Activated T-helper 2 cell treated with anti-CD3 and anti-CD28 coated beads, Interferon-gamma antibody, Interleukin-2, Interleukin-4, amounts not matched to agents 10 μg/mL and 5 μg/mL and 100 μg/mL, durations not matched to agents 14 hours and 24 hours and 36 hours (primary cell): Measurements from ENCODE around the gene ADPRHL1. TPM values are rescaled to one million over a fixed set of nuclear protein-coding genes. Genes with fewer than 3 reads are reported as not detected.
"Not testable (repeated sequence)": the region's sequence is repeated elsewhere in the genome, so short reads cannot be mapped to it uniquely, and the experiment has no call there.

Experiments used
- DNase-seq: peaks from one replicate; pipeline ENCODE4 v3.0.0; 2021; ENCODE audit warnings: low spot score
- H3K27ac Mint-ChIP-seq: one replicate; pipeline ENCODE4 v1.8.0; 2021; ENCODE audit warnings: mixed read lengths
- H3K27me3 Mint-ChIP-seq: one replicate; pipeline ENCODE4 v1.8.0; 2021; ENCODE audit warnings: low read depth, mixed read lengths
- H3K36me3 Mint-ChIP-seq: one replicate; pipeline ENCODE4 v1.8.0; 2021; ENCODE audit warnings: low read depth, mixed read lengths
- H3K4me1 Mint-ChIP-seq: one replicate; pipeline ENCODE4 v1.8.0; 2021; ENCODE audit warnings: low read depth, mixed read lengths
- H3K4me3 Mint-ChIP-seq: one replicate; pipeline ENCODE4 v1.8.0; 2021; ENCODE audit warnings: low read depth, mild to moderate bottlenecking, moderate library complexity, mixed read lengths
- H3K9me3 Mint-ChIP-seq: one replicate; pipeline ENCODE4 v1.8.0; 2021; ENCODE audit warnings: mixed read lengths
- intact Hi-C: fragments of 100-400 bp; cut with micrococcal nuclease; formaldehyde crosslinking; loops from one replicate; pipeline ENCODE4 v1.15.1; 2023
- total RNA-seq: library from RNA; stranded (reverse); gene quantifications from 2 replicates; pipeline ENCODE4 v1.2.3, GENCODE V29; 2022

The ADPRHL1 gene
- total RNA-seq, 1 donor from 2014 or later, result 0.64 TPM

DNA sequence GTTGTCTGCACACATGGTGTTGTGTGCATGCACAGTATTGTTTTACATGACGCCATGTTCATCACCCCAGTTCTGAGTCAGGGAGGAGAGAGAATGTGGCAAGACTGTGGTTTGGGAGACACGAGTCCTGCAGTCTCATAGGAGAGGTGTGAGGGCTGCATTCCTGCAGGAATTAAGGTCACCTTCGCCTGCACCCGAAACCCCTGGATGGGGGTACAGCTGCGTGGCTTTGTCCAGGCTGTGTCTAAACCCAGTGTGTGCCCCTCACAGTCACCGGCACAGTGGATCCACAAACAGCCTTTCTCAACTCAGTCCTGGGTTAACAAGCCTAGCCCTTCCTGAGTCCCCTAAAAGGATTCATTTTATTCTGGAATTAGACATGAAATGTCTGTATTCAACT is 5.7 kb downstream of the ADPRHL1 start:
- no peaks in the 10 kb centered on the region for H3K9me3 Mint-ChIP-seq
- no peaks in the 10 kb centered on the region for H3K27me3 Mint-ChIP-seq
- no peak overlapping the region for H3K4me3 Mint-ChIP-seq
- DNase-seq, result no peak
- H3K27ac Mint-ChIP-seq, result no peak overlapping the region
- no peaks in the 10 kb centered on the region for H3K4me1 Mint-ChIP-seq
- intact Hi-C loops, result no loop called here
- H3K36me3 Mint-ChIP-seq, result no peaks in the 10 kb centered on the region

DNA sequence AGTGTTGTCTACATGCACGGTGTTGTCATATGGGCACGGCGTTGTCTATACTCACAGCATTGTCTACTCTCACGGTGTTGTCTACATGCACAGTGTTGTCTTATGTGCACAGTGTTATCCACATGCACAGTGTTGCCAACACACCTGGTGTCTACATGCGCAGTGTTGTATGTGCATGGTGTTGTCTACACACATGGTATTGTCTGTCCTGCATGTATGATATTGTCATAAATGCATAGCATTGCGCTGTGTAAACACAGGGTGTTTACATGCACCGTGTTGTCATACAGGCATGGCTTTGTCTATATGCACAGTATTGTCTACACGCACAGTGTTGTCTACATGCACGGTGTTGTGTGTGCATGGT is 6.8 kb downstream of the ADPRHL1 start:
- no peak for DNase-seq
- no peaks in the 10 kb centered on the region for H3K36me3 Mint-ChIP-seq
- H3K4me3 Mint-ChIP-seq, result no peak overlapping the region
- no peaks in the 10 kb centered on the region for H3K9me3 Mint-ChIP-seq
- no peak overlapping the region for H3K27ac Mint-ChIP-seq
- no peaks in the 10 kb centered on the region for H3K4me1 Mint-ChIP-seq
- no peaks in the 10 kb centered on the region for H3K27me3 Mint-ChIP-seq
- intact Hi-C loops, result no loop called here

DNA sequence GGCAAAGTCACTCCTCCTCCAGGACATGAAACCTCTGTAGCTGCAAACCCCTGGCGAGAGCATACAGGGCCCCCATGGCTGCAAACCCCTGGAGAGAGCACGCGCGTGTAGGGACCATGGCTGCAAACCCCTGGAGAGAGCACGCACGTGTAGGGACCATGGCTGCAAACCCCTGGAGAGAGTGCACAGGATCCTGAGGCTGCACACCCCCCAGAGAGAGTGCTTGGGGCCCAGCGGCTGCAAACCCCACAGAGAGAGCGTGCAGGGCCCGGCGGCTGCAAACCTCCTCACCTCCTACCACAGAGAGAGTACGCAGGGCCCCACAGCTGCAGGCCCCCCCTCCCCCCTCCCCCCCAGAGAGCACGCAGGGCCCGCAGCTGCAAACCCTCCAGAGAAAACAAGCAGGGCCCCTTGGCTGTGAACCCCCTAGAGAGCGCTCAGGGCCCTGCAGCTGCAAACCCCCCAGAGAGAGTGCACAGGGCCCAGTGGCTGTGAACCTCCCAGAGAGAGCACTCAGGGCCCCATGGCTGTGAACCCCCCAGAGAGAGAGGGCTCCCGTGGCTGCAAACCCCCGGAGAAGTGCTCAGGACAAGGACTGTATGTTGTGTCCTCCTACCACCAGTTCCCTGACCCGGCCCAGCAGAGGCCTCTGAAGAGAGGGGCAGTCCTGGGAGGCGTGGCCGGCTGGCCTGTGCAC is 7.3 kb downstream of the ADPRHL1 start:
- Mint-ChIP-seq H3K27ac (no peak overlapping the region), H3K9me3 (no peaks in the 10 kb centered on the region), H3K36me3 (no peaks in the 10 kb centered on the region), H3K4me3 (no peak overlapping the region), H3K4me1 (no peaks in the 10 kb centered on the region), H3K27me3 (no peaks in the 10 kb centered on the region)
- intact Hi-C loops, result no loop called here
- no peak for DNase-seq

DNA sequence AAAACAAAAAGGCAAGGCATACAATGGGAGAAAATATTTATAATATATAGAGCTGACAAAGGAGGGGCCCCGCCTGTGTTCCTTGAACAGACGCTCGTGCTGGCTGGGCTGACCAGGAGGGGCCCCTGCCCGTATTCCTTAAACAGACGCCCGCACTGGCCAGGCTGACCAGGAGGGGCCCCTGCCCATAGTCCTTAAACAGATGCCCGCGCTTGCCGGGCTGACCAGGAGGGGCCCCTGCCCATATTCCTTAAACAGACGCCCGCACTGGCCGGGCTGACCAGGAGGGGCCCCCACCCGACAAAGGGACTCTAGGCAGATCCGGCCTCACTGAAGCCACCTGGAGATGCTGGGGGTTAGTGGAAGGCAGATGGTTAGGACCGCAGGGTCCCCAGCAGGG is 9.3 kb downstream of the ADPRHL1 start:
- no peak for DNase-seq
- no peaks in the 10 kb centered on the region for H3K9me3 Mint-ChIP-seq
- H3K27ac Mint-ChIP-seq, result no peak overlapping the region
- H3K4me3 Mint-ChIP-seq, result no peak overlapping the region
- no peaks in the 10 kb centered on the region for H3K36me3 Mint-ChIP-seq
- intact Hi-C loops, result no loop called here
- no peaks in the 10 kb centered on the region for H3K27me3 Mint-ChIP-seq
- H3K4me1 Mint-ChIP-seq, result no peaks in the 10 kb centered on the region

DNA sequence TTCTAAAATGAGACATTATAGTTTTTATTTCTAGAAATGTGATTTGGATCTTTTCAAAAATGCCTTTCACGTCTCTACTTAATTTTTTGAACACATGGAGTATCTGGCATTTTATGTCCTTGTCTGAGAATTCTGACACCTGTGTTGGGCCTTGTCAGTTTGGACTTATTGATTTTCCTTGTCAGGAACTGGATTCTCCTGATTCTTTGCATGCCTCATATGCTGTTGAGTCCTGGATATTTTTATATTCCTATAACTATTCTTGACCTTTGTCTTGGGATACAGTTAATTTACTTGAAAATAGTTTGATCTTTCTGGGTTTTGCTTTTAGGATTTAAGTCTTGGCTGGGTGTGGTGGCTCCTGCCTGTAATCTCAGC is 10.3 kb downstream of the ADPRHL1 start:
- intact Hi-C loops, result no loop called here
- Mint-ChIP-seq H3K9me3 (no peaks in the 10 kb centered on the region), H3K27ac (no peak overlapping the region), H3K36me3 (no peaks in the 10 kb centered on the region), H3K4me3 (no peak overlapping the region), H3K4me1 (no peaks in the 10 kb centered on the region), H3K27me3 (no peaks in the 10 kb centered on the region)
- DNase-seq, result no peak

DNA sequence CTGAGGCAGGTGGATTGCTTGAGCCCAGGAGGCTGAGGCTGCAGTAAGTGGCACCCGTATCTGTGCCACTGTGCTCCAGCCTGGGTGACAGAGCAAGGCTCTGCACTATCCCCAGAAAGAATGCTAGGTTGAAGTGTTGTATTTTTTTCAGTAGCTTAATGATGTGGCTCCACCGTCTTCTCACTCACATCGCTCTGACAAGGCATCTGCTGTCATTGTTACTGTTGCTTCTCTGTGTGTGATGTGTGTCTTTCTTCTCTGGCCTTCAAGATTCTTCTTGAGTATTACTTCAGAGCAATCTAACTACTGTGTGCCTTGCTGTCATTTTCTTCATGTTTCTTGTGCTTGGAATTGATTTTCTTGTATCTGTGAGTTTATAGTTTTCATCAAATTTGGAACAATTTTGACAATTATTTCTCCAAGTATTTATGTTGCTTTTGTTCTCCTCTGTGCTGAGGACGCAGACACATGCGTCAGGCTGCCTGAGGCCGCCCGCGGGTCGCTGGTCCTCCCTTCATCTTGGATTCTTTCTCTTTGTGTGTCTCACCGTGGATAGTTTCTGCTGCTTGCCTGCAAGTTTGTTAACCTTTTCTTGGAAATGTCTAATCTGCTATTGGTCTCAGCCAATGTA is 10.8 kb downstream of the ADPRHL1 start:
- no peak overlapping the region for H3K27ac Mint-ChIP-seq
- no peaks in the 10 kb centered on the region for H3K9me3 Mint-ChIP-seq
- no peak for DNase-seq
- no peaks in the 10 kb centered on the region for H3K27me3 Mint-ChIP-seq
- intact Hi-C loops, result no loop called here
- H3K36me3 Mint-ChIP-seq, result no peaks in the 10 kb centered on the region
- no peak overlapping the region for H3K4me3 Mint-ChIP-seq
- H3K4me1 Mint-ChIP-seq, result no peaks in the 10 kb centered on the region

DNA sequence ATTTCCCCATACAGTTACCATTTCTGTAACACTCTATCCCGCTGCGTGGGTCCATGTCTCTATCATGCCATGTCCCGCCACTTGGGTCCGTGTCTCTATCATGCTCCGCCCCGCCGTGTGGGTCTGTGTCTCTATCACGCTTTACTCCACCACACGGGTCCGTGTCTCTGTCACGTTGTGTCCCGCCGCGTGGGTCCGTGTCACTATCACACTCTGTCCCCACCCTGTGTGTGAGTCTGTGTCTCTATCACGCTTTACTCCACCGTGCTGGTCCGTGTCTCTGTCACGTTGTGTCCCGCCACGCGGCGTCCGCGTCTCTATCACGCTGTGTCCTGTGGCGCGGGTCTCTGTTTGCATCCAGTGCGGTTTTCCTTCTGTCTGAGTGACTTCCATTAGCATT is 11.6 kb downstream of the ADPRHL1 start:
- intact Hi-C loops, result no loop called here
- Mint-ChIP-seq H3K27ac (no peak overlapping the region), H3K4me1 (no peaks in the 10 kb centered on the region), H3K36me3 (no peaks in the 10 kb centered on the region), H3K4me3 (no peak overlapping the region), H3K9me3 (no peaks in the 10 kb centered on the region), H3K27me3 (no peaks in the 10 kb centered on the region)
- DNase-seq, result no peak

DNA sequence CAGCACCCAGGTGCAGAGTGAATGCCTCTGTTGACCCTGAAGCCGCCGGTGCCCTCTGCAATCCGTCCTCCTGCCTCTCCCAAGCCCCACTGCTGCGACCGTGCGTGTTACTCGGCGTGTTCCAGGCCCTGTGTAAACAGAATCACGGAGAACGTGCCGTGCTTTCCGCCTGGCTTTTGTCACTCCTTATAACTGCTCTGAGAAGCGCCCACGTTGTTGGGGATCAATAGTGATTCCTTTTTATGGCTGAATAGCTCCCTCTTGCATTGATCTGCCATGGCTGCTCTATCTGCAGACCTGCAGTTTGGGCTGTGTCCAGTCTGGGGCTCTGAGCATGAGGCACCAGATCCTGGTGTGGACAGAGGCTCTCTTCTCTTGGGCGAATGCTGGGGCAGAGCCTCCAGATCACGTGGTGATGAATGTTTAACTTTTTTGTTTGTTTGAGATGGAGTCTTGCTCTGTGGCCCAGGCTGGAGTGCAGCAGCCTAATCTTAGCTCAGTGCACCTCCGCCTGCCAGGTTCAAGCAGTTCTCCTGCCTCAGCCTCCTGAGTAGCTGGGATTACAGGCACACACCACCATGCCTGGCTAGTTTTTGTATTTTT is 15.8 kb downstream of the ADPRHL1 start:
- intact Hi-C loops, result no loop called here

DNA sequence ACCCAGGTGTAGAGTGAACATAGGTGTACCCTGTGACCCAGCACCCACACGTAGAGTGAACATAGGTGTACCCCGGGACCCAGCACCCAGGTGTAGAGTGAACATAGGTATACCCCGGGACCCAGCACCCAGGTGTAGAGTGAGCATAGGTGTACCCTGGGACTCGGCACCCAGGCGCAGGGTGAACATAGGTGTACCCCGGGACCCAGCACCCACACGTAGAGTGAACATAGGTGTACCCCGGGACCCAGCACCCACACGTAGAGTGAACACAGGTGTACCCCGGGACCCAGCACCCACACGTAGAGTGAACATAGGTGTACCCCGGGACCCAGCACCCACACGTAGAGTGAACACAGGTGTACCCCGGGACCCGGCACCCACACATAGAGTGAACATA is 16.4 kb downstream of the ADPRHL1 start:
- H3K4me3 Mint-ChIP-seq, intact Hi-C loops, H3K9me3 Mint-ChIP-seq, H3K27me3 Mint-ChIP-seq, DNase-seq, H3K36me3 Mint-ChIP-seq, H3K27ac Mint-ChIP-seq, H3K4me1 Mint-ChIP-seq: not testable (repeated sequence)

More for the DNA sequence above, 15.8 kb downstream of the ADPRHL1 start:
- no peaks in the 10 kb centered on the region for H3K36me3 Mint-ChIP-seq
- DNase-seq, result no peak
- H3K27me3 Mint-ChIP-seq, result no peaks in the 10 kb centered on the region
- no peaks in the 10 kb centered on the region for H3K9me3 Mint-ChIP-seq
- no peaks in the 10 kb centered on the region for H3K4me1 Mint-ChIP-seq
- H3K27ac Mint-ChIP-seq, result no peak overlapping the region
- H3K4me3 Mint-ChIP-seq, result no peak overlapping the region

DNA sequence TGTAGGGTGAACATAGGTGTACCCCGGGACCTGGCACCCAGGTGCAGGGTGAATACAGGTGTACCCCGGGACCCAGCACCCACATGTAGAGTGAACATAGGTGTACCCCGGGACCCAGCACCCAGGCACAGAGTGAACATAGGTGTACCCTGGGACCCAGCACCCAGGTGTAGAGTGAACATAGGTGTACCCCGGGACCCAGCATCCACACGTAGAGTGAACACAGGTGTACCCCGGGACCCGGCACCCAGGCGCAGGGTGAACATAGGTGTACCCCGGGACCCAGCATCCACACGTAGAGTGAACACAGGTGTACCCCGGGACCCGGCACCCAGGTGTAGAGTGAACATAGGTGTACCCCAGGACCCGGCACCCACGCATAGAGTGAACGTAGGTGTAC is 17.4 kb downstream of the ADPRHL1 start:
- H3K4me1 Mint-ChIP-seq, H3K4me3 Mint-ChIP-seq, H3K27ac Mint-ChIP-seq, intact Hi-C loops, H3K9me3 Mint-ChIP-seq, H3K36me3 Mint-ChIP-seq, DNase-seq, H3K27me3 Mint-ChIP-seq: not testable (repeated sequence)

DNA sequence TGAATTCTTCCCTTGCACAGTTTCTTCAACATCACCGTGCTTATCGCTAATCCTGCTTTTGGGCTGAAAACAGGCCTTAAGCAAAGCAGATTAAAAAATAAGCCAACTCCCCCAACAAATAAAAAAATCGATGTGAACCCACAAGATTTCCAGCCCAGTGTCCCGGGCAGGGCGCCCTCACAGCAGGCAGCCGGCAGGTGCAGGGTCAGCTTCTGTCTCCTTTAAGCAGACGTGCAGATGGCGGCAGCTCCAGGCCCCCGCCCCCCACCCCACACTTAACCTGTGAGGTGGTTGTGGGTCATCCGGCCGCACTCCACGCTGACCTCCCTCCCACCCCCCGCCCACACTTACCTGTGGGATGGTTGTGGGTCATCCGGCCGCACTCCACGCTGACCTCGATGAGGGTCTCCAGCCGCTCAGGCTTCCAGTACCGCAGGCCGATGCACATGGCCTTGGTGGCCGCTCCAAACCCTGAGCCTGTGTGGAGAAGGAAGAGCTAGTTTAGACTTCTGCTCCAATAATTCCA is 19.8 kb downstream of the ADPRHL1 start:
- Mint-ChIP-seq H3K27ac (no peak overlapping the region), H3K4me3 (no peak overlapping the region), H3K27me3 (no peaks in the 10 kb centered on the region), H3K4me1 (no peaks in the 10 kb centered on the region), H3K36me3 (no peaks in the 10 kb centered on the region), H3K9me3 (no peaks in the 10 kb centered on the region)
- DNase-seq, result no peak
- intact Hi-C loops, result no loop called here

DNA sequence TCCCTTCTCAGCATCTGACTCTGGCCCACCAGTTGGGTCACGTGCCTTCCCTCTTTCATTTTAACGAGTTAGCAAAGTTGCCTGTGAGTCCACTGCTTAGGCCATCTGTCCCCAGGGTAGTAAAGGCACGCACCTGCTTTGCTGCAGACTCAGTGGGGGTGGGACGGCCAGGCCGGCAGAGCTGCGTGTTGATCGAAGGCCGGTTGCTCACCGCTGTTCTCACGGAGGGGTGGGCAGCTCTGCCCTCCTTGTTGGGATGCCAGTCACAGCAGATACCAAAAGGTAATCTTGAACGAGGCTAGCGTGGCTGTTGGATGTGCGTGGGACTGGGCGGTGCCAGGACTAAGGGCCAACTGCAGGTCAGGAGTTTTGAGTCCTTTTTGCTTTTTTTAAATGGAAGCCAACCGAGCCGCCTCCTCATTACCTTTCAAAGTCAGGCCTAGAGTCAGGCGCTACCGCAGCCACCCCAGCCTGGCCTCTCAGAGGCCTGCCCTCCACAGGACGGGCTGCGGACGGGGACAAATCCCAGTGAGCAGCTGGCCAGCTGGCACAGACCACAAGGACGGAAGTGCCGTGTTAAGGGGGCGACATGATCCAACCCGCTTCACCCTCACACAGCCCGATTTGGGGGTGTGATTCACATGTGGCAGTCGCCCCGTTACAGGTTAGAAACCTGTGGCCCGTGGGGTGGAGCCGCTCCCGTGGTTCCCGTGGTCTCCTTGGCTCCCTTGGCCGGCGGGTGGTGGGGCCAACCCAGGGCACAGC is 20.6 kb downstream of the ADPRHL1 start:
- Mint-ChIP-seq H3K27ac (no peak overlapping the region), H3K27me3 (no peaks in the 10 kb centered on the region), H3K4me1 (no peaks in the 10 kb centered on the region), H3K4me3 (no peak overlapping the region), H3K36me3 (no peaks in the 10 kb centered on the region), H3K9me3 (no peaks in the 10 kb centered on the region)
- intact Hi-C loops, result no loop called here
- DNase-seq, result no peak

DNA sequence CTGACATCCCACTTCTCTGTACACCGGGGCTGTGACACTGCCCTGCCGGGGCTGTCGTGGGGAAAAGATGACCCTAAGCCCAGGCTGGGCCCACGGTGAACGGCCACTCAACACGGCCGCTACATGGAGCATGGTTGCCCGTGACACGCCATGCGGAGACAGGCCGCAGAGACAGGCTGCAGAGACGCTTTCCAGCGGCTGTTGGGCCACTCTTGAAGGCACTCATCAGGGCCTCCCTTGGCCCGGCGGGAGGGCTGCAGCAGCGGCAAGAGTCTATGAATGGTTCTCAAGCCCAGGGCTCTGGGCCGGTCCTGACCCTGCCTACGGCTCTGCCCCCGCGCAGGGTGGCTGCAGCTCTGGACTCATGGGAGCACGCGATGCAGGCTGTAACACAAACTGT is 22.1 kb downstream of the ADPRHL1 start:
- Mint-ChIP-seq H3K27me3 (no peaks in the 10 kb centered on the region), H3K36me3 (no peaks in the 10 kb centered on the region), H3K27ac (no peak overlapping the region), H3K4me3 (no peak overlapping the region), H3K9me3 (no peaks in the 10 kb centered on the region), H3K4me1 (no peaks in the 10 kb centered on the region)
- no peak for DNase-seq
- intact Hi-C loops, result no loop called here
